ENCODE results near the gene GDPD2.

GDPD2 gene

DNA sequence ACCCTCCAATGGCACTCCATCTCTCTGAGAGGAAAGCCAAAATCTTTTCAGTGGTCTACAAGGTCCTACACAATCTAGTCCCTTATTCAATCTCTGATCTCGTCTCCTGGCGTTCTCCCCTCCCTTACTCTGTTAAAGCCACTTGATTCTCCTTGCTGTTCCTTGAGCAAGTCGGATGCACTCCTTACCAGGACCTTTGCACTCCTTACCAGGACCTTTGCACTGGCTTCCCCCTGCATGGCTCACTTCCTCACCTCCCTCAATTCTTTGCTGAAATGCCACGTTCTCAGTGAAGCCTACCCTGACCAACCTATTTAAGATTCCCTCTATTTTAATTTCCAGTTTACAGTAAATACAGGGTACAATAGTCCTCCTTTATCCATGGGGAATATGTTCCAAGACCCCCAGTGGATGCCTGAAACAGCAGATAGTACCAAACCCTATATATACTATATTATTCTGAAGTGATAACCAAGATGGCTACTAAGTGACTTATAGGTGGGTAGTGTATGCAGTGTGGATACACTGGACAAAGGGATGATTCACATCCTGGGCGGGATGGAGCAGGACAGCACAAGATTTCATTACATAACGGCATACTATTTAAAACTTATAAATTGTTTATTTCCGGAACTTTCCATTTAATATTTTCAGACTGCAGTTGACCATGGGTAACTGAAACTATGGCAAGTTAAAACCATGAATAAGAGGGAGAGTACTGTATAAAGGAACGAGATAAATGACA lies 15.0 kb downstream of the GDPD2 start:
- no peak for DNase-seq (ENCODE audit: low read depth)

DNA sequence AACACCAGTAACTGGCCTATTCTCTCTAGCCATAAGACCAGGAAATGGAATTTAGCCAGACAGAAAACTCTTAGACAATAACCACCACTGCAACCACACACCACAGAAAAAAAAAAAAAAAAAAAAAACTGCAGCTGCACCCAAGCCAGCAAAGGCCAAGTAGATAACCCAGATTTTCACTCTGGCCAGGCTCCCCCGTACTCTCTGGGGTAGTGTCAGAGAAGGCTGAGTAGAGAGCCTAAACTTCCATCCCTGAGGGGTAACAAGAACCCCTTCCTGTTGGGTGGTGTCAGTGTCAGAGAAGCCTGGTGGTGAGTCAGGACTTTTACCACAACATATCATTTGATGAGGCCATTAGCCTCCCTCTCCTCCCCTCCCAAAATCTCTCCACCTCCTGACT lies 15.9 kb downstream of the GDPD2 start:
- DNase-seq (ENCODE audit: low read depth): no peak

DNA sequence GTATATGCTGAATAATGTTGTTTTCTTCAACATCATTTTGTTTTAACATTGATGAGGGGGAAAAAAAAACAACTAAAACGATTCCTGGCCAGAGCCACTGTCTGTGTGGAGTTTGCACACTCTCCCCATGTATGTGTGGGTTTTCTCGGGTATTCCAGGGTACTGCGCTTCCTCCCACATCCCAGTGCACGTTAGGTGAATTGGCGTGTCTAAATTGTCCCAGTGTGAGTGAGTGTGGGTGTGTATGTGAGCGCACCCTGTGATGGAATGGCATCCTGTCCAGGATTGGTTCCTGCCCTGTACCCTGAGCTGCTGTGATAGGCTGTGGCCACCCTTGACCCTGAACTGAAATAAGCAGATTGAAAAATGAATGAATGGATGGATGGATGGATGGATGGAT lies 19.1 kb downstream of the GDPD2 start:
- DNase-seq (ENCODE audit: low read depth): no peak

DNA sequence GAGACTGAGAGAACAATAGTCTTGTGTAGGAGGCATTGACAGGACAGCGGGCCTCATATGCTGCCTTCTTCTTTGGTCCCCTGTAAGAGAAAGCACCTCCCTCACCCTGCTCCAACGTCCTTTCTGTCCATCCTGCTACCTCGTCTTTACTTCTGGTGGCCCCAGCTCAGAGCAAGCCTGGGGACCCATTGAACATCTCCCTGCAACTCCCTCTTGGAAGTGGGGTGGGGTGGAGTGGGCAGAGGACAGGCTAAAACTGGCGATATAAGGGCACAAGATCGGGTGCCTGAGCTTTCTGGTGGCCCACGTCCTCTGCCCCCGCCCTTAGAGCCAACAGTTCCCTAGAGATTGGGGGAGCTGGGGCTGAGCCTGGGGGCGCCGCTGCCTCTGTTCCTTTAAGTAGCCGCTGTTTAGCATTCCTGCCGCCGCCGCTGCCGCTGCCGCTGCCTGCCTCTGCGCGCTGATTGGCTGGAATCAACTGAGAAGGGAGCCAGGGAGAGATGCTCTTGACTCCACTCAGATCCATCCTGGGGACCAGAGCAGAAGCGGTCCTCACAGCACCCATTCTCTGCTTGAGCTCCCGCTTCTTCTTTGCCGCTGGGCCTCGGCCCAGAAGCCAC lies 21.3 kb downstream of the GDPD2 start, which contains the start of gene DLG3:
Gene DLG3, plus strand, starts transcription at position 510 of the 620 bp plus-strand sequence. CDS start 367 bp downstream, outside the sequence.
- DNase-seq (ENCODE audit: low read depth): no peak

DNA sequence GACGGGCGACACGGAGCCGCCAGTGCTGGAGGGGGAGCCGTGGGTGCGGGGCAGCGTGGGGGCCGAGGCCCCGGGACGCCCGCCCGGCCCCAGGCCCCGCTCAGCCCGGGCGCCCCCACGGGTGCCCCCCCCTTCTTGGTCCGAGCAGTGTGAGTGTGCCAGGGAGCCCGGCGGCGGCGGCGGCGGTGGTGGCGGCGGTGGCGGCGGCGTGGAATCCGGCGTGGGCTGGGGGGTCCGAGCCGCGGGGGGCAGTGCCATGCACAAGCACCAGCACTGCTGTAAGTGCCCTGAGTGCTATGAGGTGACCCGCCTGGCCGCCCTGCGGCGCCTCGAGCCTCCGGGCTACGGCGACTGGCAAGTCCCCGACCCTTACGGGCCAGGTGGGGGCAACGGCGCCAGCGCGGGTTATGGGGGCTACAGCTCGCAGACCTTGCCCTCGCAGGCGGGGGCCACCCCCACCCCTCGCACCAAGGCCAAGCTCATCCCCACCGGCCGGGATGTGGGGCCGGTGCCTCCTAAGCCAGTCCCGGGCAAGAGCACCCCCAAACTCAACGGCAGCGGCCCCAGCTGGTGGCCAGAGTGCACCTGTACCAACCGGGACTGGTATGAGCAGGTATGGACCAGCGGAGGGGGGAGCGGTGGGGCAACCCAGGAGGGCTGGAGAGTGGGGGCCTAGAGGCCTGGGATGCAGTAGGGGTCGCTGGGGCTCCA lies 22.0 kb downstream of the GDPD2 start:
- no peak for DNase-seq (ENCODE audit: low read depth)

DNA sequence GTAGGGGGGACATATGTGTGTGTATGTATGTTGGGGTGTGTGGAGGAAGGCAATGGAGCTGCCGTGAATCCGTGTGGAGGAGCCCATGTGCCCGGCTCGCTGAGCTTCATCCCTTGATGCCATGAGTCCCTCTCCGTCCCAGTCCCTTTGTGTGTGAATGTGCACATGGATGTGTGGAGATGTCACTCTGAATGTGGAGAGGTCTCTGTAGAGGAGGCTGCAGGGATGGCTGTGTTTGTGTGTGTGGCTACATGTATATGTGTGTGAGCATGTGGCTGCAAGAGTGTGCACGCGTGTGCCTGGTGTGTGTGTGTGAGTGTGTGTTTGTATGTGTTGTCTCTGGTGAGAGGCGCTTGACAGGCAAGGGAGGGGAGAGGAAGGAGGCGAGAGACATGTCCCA lies 22.8 kb downstream of the GDPD2 start:
- DNase-seq (ENCODE audit: low read depth): no peak

DNA sequence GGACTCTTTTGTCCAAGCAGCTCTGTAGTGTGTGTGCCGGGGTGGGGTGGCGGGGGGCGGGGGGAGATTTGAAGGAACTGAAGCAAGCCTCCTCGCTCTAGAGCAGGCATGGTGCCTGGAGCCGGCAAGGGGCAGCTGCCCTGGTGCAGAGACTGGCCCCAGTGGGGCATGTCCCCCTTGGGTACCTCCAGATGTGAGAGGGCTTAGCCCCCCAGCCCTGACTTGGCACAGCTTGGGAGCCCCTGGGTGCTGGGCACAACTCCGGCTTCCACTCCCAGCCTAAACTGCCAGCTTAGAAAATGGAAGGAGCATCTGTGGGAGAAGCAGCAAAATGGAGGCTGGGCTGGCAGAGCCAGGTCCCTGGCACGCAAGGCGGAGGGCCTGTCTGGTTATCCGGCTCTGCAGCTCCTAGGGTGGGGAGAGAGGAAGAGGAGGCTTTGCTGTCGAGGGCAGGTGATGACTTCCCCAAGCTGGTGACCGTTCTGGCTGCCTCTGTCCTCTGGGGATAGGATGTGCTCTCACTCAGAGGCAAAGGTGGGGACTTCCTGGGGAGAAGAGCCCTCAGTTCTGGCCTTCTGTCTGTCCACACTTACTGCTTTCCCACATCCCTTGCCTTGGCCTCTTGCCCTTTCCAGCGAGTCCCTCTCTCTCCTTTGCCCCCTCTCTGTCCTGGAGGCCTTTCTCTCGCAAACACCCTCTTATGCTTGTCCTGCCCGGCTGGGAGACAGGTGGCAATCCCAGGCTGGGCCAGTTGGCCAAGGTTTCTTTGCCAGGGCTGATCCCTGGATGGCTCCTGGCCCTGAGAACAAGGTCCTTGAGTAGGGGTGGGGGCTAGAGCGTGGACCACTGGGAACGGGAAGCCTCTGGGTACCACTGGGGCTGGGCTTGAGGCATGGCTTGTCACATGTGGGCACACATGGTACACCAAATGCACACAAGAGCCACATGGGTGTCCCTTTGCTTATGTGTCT lies 23.6 kb downstream of the GDPD2 start:
- no peak for DNase-seq (ENCODE audit: low read depth)

DNA sequence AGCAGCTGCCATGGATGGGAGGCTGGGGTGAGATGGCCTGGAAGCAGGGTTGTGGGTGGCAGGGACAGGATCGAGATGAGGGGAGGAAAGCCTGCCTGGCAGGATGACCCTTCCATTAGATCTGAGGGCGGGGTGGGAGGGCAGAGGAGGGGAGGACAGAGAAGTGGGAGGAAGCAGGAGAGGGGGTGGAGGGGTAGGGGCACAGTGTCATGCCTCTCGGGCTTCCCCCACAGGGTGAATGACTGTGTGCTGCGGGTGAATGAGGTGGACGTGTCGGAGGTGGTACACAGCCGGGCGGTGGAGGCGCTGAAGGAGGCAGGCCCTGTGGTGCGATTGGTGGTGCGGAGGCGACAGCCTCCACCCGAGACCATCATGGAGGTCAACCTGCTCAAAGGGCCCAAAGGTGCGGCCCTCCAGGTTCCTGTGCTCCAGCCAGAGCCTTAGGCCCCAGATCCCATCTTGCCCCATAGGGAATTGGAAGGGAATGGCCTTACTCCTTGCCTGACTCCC lies 26.4 kb downstream of the GDPD2 start:
- DNase-seq (ENCODE audit: low read depth): no peak

DNA sequence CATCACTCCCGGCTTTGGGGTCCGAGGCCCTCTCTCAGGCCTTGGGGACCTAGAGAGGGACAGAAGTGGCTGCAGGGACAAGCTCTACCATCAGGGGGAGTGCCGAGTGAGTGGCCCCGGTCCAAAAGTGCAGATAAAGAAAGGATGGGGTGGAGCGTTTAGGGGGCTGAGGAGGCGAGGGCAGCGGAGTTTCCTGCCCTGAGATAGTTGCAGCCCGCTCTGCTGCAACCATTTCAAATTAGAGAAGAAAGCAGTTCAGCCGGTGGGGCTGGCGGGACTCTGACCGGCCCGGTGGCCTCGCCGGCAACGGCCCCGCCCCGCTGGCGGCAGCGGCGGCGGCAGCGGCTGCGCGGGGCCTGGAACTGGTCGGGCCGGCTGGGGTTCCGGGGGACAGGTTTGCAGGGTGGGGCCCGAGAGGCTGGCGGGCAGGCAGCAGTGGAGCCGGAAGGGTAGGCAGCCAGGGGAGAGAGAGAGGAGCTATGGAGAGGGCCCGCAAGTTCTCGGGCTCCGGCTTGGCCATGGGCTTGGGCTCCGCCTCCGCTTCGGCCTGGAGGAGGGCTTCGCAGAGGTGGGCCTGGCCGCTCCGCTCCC lies 29.1 kb downstream of the GDPD2 start:
- no peak for DNase-seq (ENCODE audit: low read depth)

DNA sequence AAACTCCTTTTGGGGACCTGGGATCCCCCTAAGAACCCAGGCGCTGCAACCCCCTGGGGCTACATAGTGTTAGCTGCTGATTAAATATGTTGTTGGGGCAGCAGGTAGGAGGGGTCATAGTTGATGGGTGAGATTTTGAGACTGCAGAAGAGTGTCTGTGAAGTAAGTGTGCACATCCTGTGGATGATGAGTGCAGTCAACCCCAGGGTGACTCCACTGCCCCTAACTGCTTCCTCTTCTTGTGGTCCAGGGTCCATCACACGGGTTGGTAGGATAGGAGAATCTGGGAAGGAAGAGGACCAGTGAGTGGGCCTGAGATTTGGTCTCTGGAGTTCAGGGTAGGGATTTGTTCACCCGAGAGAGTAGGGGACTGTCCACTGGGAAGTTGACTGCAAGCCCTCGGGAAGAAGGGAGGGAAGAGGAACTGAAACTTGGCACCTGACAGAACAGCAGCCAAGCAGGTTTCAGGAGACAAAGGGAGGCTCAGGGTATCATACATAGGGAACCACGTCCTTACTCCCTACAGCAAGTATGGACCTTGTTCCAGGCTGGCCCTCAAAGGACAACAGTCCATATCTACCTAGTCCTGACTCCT lies 30.0 kb downstream of the GDPD2 start:
- no peak for DNase-seq (ENCODE audit: low read depth)

DNA sequence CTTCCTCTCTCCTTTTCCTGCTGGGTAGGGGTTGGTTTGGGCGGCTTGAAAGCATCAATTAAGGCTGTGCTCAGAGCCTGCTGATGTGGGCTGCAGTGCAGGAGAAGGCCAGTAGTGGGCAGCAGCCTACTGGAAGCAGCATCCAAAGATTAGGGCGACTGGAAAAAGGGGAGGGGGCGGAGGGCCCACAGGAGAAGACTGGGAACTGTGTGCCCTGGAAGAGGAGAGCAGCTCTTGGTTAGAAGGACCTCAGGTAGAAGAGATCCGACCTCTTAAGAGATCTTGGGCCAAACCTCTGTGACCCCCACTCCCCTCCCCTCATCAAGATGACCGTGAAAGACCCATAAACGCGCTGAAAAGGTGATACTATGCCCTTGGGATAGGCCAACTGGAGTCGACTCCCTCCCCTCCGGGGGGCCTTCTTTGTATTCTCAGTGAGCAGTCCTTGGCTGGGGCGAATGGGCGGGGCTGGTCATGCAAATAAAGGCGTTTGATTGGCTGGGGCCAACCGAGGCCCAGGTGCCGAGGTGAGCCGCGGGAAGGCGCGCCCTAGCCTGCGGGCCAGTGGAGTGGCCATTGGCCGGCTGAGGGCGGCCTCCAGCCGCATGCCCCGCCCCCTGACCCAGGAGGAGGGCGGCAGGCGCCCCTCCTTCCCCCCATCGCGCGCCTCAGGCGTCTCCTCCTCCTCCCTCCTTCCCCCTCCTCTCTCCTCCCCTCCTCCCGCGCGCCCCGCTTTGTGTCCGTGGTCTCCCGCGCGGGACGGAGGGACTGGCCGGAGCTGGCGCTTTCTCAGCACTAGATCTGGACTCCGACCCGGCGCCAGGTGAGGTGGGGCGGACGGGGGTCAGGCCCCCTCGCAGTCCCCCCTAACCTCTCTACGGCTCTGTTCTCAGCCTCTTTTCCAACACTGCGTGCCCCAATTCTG lies 31.6 kb downstream of the GDPD2 start:
- peak; percentile 77 for DNase-seq (ENCODE audit: low read depth)

DNA sequence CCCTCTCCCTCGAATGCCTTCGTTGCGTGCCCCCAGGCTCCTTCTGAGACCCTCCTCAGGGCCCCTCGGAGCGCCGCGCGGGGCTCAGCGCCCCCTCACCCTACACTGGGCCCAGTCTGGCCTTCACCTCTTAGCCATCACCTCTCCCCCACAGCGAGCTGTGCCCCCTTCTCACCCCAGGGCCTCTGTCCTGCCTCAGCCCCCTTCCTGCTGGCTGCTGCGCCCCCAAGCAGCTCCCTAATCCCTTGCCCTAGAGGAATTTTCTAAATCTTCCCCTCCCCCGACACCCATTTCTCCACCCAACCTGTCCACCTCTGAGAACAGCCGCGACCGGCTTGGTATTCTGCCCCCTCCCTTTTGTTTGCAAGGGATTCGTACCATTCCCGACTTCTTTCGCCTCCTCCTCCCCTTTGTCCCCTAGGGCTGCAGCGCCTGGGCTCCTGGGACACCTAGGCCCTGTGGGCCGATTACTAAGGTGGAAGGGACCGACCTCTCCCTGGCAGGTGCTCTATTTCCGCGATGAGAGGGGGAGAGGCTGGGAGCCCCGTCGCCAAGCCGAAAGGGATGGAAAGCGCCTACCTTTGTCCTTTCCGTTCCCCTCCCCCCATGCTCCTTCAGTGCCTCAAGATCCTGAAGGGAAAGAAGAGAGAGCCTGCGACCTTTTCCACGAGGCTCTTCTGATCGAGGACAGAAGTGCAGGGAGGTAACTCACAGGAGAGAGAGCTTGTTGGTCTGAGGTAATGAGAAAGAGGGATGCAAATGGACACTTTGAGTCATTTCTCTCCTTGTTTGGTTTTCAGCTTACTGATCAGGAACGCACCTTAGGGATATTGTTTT lies 32.5 kb downstream of the GDPD2 start:
- no peak for DNase-seq (ENCODE audit: low read depth)

DNA sequence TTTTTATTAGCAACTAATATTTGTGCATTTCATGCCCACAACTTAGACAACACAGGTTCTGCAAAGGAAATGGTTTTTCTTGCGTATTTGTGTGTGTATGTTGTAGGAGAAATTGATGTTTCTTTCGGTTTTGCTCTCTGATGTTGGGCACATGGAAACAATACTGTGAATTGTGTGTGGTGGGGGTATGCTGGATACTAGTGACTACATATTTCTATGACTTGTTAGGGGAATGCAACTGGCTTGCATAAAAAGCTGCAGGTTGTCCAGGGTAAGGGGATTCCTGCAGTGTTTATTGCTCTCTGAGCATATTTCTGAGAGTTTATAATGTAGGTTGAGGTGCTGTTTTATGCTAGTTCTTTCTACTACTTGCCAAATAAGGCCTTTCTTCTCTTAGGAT lies 33.1 kb downstream of the GDPD2 start:
- DNase-seq (ENCODE audit: low read depth): no peak

DNA sequence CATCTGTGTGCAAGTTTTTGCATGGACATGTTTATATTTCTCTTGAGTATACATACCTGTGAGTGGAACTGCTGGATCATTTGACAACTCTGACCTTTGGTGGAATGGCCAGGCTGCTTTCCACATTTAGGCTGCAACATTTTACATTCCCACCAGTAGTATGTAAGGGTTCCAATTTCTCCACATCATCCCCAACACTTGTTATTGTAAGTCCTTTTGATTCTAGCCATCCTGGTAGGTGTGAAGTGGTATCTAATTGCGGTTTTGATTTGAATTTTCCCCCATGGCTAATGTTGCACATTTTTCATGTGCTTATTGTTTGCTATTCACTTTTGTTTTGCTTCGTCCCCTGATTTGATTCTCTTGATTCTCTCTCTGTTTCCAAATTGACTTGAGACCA lies 37.9 kb downstream of the GDPD2 start:
- no peak for DNase-seq (ENCODE audit: low read depth)

DNA sequence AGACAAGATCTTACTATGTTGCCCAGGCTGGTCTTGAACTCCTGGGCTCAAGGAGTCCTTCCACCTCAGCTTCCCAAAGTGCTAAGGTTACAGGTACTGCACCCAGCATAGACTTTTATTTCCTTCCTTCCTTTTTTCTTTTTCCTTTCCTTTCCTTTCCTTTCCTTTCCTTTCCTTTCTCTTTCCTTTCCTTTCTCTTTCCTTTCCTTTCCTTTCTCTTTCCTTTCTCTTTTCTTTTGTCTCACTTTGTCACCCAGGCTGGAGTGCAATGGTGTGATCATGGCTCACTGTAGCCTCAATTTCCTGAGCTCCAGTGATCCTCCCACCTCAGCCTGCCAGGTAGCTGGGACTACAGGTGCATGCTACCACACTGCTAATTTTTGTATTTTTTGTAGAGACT lies 40.9 kb downstream of the GDPD2 start:
- DNase-seq (ENCODE audit: low read depth): no peak

DNA sequence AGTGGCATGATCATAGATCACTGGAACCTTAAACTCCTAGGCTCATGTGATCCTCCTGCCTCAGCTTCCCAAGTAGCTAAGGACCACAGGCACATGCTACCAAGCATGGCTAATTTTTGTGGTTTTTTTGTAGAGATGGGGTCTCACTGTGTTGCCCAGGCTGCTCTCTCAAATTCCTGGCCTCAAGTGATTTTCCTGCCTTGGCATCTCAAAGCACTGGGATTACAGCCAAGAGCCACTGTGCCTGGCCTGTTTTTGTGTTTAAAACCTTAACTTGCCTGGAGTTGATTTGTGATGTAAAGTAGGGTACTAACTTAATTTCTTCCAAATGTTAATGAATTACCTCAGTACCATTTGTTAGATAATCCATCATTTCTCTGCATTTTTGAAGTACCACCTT lies 43.9 kb downstream of the GDPD2 start:
- DNase-seq (ENCODE audit: low read depth): no peak

DNA sequence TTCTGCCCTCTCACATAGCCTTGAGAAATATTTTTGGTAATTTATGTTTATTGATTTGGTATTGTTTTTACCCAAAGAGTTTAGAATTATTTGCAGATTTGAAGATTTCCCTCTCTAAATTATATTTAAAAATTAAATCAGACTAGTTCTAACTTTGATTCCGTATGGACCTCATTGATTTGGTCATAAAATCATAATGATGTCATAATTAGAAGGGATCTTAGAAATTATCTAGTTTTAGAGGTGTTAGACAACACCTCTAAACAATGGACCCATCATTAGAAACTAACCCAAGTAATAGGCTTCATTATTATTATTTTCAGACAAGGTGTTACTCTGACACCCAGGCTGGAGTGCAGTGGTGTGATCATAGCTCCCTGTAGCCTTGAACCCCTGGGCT lies 45.6 kb downstream of the GDPD2 start:
- DNase-seq (ENCODE audit: low read depth): no peak

DNA sequence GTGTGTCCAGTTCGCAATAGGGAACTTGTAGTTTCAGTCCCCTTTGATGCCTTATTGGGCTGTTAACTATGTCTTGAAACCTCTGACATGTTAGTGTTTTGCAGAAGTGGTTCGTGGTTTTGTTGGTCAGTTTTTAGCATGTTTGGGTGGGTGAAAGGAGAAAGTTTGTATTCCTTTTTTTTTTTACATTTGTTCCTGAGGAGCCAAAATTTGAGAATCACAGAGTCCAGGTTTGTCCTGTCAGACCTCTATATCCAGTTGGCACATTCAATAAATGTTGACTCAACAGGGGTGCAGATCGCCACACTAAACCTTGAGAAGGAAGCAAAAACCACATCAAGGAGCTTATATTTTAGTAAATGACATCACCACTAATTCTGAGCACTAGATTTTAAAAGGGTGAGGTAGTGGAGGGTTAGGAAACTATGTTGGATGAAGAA lies 47.8 kb downstream of the GDPD2 start:
- no peak for DNase-seq (ENCODE audit: low read depth)
